ENCODE measurements around the gene NDFIP1.

The NDFIP1 gene

DNA sequence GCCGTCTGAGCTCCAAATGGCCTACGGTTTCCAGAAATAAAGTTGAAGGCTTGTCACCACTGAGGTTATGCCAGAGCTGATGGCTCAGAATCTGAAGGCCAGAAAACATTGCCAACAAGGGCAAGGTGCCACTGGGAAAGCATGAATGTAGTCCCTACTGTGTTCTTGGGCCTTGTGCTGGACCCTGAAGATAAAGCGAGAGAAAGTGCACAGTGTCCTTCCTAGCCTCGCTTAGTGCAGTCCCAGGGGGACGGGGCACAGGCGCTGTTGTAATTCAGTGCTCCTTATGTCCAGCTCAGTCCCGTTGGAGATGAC, 84.5 kb downstream of the NDFIP1 start:
- DNase-seq: no peak

GRCh38 chr5:142197098-142197497, 88.5 kb downstream of the NDFIP1 start:
- no peak for DNase-seq

DNA sequence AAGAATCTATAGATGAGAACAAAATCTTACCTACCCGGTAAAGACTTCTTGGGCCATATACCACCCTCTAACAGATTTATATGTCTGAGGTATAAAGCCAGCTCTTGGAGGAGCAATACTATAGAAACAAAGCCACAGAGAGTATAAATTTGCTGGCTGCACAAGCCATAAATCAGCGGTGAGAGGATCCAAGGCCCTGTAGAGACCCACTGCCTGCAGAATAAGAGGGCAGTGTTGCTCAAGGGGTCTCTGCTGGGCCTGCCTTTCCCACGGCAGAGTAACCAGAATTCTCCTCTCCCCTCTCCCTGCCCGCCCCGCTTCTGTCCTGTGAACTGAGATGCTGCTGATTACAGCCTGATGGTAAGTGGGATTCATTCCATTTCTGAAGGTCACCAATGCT, 89.2 kb downstream of the NDFIP1 start:
- no peak for DNase-seq

- DNase-seq: no peak
Observed at GRCh38 chr5:142199388-142199787, 90.8 kb downstream of the NDFIP1 start.

DNA sequence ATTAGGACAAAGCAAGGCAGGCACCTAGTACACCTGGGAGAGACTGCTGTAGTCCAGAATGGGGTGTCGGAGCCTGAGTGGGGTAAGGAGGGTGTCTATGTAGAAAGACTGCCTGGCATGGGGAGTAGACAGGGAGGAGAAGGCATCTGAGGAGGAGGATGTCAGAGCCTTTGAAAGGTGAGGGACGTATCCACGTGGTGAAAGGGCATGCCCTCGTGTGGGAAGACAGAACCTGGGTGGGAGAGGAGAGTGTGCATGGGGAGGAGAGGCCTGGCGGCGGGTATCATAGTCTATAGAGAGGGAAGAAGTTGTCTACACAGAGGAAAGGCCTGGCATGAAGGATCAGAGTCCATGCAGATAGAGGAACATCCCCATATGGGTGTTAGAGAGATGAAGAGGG, 91.8 kb downstream of the NDFIP1 start:
- no peak for DNase-seq

GRCh38 chr5:142201471-142201887, 92.9 kb downstream of the NDFIP1 start:
- DNase-seq: no peak

- DNase-seq: no peak
Observed at GRCh38 chr5:142202282-142202681, 93.7 kb downstream of the NDFIP1 start.

Data from stimulated activated CD4-positive, alpha-beta T cell treated with anti-CD3 and anti-CD28 coated beads, Interleukin-2, amount 100 ng/mL, for 24 hours (primary cell).